Measurements from ENCODE around the gene RNASE8. TPM values are rescaled to one million over a fixed set of nuclear protein-coding genes. Genes with fewer than 3 reads are reported as not detected.

Gene RNASE8
- total and polyA plus RNA-seq, 12 donors: not detected

DNA sequence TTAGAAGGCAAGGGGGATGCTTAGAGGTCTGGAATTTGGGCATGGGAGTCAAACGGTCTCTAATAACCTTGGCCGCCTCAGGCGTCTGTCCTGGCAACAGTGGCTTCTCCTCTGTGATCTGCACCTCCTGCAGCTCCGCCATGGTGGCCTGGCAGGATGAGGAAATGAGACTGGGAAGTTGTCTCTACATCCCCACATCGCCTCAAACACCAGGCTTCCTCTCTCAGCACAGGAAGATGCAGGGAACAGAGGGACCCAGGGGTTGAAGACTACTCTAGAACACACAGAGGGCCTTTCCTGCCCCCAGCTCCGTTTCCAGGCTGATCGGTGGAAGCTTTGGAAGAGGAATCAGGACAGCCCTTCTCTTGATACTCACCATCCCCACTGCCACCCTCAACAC is 34.4 kb upstream of the RNASE8 start:
- peaks cover 0 to 45% (median 26%) of the 10 kb centered on the region in 9 donors for H3K36me3 ChIP-seq
- H3K27ac ChIP-seq: peak overlapping the region; percentile 86 to 100 (median 98)
- TF ChIP-seq CTCF (IDR thresholded peaks at IDR 0.05): no peak
- H3K4me1 ChIP-seq: peaks cover 14 to 59% (median 36%) of the 10 kb centered on the region in 9 donors
- peak overlapping the region; percentile 59 to 98 (median 82) for H3K4me3 ChIP-seq
- peak in 2 of 8 donors; percentile 2 to 3 for ATAC-seq
- H3K27me3 ChIP-seq: peaks cover 0 to 23% (median 0%) of the 10 kb centered on the region in 7 donors
- DNase-seq: peak in 1 of 2 donors; percentile 41
- H3K9me3 ChIP-seq: no peaks in the 10 kb centered on the region
- intact Hi-C loops (cut with DNase I): loop anchor here in 2 of 10 donors (5.0 kb wide), 2 partner anchors 64 to 79 kb away; partner anchors contain the start of gene TMEM253 (in 1 of the 2)
- WGBS, 2 donors: 13 to 18% methylated on average over 7 of the region's 7 CpGs

GRCh38 chr14:21023817-21024584 is 33.6 kb upstream of the RNASE8 start:
- intact Hi-C loops (cut with DNase I): loop anchor here in 5 of 10 donors (2.0 to 5.0 kb wide), 3 partner anchors 15 to 78 kb away; partner anchors contain the start of gene TMEM253 (in 1 of the 5)

GRCh38 chr14:21024585-21025370 is 32.8 kb upstream of the RNASE8 start, which contains the start of gene NDRG2:
NDRG2 (minus strand) TSS chr14:21025061; CDS start chr14:21023315, 1,746 bp downstream.
- TF ChIP-seq CTCF (IDR thresholded peaks at IDR 0.05): no peak
- Histone ChIP-seq H3K27me3 (peaks cover 0 to 23% (median 0%) of the 10 kb centered on the region in 7 donors), H3K4me1 (peaks cover 14 to 57% (median 36%) of the 10 kb centered on the region in 9 donors), H3K4me3 (peak within 1 kb of the TSS; percentile 59 to 98 (median 82)), H3K9me3 (no peaks in the 10 kb centered on the region), H3K36me3 (peaks cover 0 to 29% (median 13%) of the 10 kb centered on the region in 9 donors), H3K27ac (peak within 1 kb of the TSS; percentile 86 to 100 (median 98))
- intact Hi-C loops (cut with DNase I): loop anchor here in 6 of 10 donors (1.0 to 5.0 kb wide), 4 partner anchors 14 to 78 kb away; partner anchors contain the start of gene TMEM253 (in 2 of the 6)
- ATAC-seq: peak; percentile 82 to 94 (median 85)
- DNase-seq: peak; percentile 87 to 91
- 0 to 1% methylated on average over 56 to 72 of the region's 72 CpGs for WGBS, 2 donors

More at GRCh38 chr14:21023817-21024584, 33.6 kb upstream of the RNASE8 start:
- whole genome bisulfite sequencing, 2 donors: 12 to 15% methylated on average over 17 of the region's 17 CpGs
- peak overlapping the region; percentile 86 to 100 (median 98) for H3K27ac ChIP-seq
- peaks cover 0 to 23% (median 0%) of the 10 kb centered on the region in 7 donors for H3K27me3 ChIP-seq
- H3K4me3 ChIP-seq: peak overlapping the region; percentile 59 to 98 (median 82)
- peaks cover 14 to 57% (median 36%) of the 10 kb centered on the region in 9 donors for H3K4me1 ChIP-seq
- TF ChIP-seq CTCF (IDR thresholded peaks at IDR 0.05): no peak
- ATAC-seq: peak in 6 of 8 donors; percentile 7 to 29 (median 20)
- peaks cover 0 to 37% (median 18%) of the 10 kb centered on the region in 9 donors for H3K36me3 ChIP-seq
- no peak for DNase-seq
- H3K9me3 ChIP-seq: no peaks in the 10 kb centered on the region
